Fibroblast of skin of right biceps (primary cell): ENCODE results near the gene KANK2.
"Not testable (repeated sequence)": the region's sequence is repeated elsewhere in the genome, so short reads cannot be mapped to it uniquely, and the experiment has no call there.

Experiments used
- DNase-seq: peaks from one replicate; pipeline ENCODE4 v3.0.0-alpha.2; 2013

The KANK2 gene

DNA sequence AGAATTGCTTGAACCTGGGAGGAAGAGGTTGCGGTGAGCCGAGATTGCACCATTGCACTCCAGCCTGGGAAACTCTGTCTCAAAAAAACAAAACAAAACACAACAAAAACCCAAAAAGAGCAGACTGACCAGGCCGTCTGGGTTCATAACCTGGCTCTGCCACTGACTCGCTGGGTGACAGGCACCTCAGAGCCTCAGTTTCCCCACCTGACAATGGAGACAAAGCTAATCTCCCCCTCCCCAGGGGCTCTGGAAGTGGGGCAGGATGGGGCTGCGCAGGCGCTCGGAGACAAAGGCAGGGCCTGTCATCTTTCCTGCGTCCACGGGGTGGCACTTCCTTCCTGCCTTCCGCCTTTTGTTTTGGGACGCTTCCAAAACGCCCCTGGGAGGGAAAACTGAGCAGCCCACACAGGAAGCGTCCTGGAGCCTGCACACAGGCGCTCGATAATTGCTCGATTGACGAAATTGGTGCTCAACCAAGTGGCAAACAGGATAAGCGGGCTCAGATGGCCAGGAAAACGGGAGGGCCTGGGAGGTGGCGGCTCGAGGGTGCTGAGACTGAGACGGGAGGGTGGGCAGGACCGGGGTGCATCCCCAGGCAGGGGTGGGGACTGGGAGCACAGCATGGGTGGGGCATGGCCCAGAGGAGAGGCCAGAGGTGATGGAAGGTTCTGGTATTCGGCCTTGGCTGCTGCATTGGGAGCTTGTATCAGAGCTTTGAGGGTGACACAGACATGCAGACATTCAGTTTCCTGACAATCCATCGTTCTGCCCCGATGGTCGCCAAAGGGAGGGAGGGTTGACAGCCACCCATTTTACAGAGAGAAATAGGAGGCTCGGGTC is 59.6 kb downstream of the KANK2 start:
- DNase-seq, result peak; percentile 94

DNA sequence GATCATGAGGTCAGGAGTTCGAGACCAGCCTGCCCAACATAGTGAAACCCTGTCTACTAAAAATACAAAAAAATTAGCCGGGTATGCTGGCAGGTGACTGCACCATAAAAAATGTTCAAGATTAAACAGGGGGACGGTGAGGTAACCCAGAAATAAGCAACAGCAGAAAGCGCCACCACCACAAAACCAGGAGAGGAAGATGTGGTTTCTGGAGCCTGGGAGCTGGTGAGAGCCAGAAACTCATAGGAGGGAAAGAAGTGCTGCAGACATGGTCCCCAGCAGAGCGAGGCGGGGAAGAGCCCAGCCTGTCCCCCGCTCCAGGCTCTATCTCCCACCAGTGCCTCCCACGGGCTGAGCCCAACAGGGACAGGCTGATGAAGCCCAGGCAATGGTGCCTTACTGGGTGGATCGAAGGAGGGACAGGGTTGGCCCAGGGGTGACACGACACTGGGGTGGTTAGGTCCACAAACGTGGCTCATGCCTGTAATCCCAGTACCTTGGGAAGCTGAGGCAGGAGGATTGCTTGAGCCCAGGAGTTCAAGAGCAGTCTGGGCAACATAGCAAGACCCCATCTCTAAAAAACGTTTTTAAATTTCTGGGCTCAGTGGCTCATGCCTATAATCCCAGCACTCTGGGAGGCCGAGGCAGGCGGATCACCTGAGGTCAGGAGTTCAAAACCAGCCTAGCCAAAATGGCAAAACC is 60.8 kb downstream of the KANK2 start:
- DNase-seq, result no peak

DNA sequence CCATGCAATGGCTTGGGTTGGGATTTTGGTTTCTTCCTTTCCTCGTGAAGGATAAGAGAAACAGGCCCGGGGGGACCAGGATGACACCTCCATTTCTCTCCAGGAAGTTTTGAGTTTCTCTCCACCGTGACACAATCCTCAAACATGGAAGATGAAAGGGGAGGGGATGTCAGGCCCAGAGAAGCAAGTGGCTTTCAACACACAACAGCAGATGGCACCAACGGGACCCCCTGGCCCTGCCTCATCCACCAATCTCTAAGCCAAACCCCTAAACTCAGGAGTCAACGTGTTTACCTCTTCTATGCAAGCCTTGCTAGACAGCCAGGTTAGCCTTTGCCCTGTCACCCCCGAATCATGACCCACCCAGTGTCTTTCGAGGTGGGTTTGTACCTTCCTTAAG is 65.9 kb downstream of the KANK2 start:
- DNase-seq, result no peak

DNA sequence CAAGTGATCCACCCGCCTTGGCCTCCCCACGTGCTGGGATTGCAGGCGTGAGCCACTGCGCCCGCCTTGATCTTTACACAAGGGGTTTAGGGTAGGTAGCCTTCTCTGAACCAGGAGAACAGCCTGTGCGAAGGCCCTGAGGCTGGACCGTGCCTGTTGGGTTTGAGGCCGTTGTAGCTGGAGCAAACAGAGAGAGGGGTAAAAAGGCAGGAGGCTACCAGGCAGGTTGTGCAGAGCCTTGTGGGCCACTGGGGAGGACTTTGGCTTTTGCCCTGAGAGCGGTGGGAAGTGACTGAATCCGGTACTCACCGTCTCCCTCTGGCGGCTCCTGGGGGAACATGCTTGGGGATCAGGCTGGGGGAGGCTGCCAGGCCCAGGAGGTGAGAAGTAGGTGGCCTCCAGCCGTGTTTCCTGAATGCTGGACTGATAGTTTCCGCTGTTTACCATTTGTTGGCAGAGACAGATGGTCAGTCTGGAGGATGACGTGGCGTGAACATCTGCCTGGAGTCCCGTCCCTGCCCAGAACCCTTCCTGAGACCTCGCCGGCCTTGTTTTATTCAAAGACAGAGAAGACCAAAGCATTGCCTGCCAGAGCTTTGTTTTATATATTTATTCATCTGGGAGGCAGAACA is 66.4 kb downstream of the KANK2 start:
- DNase-seq, result peak; percentile 60

DNA sequence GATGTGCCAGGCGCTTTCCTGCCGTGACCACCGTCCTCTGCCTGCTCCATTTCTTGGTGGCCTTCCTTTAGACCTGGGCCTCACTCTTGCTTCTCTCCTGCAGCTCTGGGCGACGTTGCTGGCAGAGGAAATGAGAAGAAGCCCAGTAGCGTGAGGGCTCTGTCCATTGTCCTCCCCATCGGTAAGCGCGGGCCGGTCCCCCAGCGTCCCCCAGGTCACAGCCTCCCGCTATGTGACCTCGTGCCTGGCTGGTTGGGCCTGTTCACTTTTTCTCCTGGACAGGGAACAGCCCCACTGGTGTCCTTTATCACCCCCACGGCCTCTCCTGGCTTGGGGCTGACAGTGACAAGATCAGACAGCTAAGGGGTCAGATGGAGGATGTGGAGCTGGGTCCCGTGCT is 69.4 kb downstream of the KANK2 start:
- no peak for DNase-seq

DNA sequence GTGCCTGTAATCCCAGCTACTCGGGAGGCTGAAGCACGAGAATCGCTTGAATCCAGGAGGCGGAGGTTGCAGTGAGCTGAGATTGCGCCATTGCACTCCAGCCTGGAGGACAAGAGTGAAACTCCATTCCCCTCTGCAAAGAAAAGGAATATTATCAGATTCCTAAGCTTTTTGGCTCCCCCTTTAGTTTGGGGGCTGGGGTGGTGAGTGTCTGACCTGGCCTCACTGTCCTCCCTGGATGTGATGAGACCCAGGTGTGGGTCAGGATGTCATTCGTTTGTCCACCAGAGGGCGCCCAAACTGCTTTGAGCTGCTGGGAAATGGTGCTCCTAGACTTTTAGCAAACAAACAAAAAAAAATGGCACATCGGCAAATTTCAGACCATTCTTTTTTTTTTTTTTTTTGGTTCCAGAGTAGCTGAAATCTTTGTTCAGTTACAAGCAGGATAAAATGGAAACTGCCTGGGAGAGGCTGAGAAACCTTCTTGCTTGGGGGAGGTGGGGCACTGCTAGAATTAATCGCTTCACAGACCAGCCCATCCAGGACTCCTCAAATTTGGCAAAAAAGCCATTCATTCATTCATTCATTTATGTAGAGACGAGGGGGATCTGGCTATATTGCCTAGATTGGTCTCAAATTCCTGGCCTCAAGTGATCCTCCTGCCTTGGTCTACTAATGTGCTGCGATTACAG is 71.2 kb downstream of the KANK2 start:
- DNase-seq, result peak; percentile 65

DNA sequence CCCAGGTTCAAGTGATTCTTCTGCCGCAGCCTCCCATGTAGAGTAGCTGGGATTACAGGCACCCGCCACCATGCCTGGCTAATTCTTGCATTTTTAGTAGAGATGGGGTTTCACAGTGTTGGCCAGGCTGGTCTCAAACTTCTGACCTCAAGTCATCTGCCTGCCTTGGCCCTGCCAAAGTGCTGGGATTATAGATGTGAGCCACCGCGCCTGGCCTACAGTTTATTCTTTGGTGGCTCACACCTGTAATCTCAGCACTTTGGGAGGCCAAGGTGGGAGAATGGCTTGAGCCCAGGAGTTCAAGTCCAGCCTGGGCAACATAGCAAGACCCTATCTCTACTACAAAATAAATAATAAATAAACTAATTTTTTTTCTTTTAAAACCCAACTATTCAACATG is 73.2 kb downstream of the KANK2 start:
- not testable (repeated sequence) for DNase-seq

DNA sequence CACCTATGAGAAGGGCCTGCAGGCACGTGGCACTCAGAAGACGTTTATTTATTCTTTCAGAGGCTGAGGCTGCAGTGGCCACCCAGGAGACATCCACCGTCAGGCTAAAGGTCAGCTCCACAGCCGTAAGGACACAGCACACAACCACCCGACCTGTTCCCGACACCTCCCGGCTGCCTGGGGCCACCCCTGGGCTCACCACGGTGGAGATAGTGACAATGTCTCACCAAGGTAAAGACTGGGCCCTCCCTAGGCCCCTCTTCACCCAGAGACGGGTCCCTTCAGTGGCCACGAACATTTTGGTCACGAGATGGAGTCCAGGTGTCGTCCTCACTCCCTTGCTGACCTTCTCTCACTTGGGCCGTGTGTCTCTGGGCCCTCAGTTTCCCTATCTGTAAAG is 74.2 kb downstream of the KANK2 start:
- DNase-seq, result no peak

DNA sequence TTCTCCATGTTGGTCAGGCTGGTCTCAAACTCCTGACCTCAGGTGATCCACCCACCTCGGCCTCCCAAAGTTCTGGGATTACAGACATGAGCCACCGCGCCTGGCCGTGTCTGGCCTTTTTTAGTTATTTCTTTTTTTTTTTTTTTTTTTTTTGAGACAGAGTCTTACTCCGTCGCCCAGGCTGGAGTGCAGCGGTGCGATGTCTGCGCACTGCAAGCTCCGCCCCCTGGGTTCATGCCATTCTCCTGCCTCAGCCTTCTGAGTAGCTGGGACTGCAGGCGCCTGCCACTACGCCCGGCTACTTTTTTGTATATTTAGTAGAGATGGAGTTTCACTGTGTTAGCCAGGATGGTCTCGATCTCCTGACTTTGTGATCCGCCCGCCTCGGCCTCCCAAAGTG is 75.4 kb downstream of the KANK2 start:
- not testable (repeated sequence) for DNase-seq

DNA sequence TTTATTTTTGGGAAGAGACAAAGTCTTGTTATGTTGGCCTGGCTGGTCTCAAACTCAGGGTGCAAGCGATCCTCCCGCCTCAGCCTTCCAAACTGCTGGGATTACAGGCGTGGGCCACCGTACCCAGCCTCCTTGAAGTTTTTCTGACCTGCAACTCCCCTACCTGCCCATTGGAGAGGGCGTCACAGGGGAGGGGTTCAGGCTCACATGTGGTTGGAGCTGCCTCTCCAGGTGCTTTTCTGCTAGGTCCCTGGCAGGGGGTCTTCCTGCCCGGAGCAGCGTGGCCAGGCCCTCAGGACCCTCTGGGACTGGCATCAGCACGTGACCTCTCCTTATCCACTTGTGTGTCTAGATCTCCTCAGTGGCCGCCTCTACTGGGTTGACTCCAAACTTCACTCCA is 80.8 kb downstream of the KANK2 start:
- DNase-seq, result no peak

DNA sequence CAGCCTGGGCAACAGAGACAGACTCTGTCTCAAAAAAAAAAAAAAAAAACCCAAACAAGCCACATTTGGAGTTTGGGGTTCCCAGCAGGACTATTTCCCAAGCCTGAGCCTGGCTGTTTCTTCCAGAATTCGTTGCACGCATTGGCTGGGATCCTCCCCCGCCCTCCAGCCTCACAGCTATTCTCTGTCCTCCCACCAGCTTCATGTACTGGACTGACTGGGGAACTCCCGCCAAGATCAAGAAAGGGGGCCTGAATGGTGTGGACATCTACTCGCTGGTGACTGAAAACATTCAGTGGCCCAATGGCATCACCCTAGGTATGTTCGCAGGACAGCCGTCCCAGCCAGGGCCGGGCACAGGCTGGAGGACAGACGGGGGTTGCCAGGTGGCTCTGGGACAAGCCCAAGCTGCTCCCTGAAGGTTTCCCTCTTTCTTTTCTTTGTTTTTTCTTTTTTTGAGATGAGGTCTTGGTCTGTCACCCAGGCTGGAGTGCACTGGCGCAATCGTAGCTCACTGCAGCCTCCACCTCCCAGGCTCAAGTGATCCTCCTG is 81.4 kb downstream of the KANK2 start:
- no peak for DNase-seq

DNA sequence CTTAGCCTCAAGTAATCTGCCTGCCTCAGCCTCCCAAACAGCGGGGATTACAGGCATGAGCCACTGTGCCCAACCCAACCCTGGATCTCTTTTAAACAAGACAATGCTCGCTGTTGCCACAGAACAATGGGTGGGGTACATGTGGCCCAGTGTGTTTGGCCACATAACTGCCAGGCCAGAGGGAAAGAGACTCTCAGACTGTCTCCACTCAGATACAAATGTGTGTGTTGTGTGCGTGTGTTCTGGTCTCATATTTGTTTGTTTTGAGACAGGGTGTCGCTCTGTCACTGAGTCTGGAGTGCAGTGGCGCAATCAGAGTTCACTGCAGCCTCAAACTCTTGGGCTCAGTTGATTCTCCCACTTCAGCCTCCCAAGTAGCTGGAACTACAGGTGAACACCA is 82.3 kb downstream of the KANK2 start:
- no peak for DNase-seq
